PFSK-1 (cell line): Measurements from ENCODE around the gene TM9SF1.

ENCODE experiments used
- TAF1 ChIP-seq: IDR thresholded peaks from 2 replicates; pipeline ENCODE4 v1.6.1; 2012; ENCODE audit warnings: low read length, control low read depth, borderline replicate concordance; ENCODE audit not compliant: insufficient read depth
- TF ChIP-seq, protein P1 (sequence below), 2 experiments: IDR thresholded peaks; 2 replicates each; pipeline versions ENCODE4 v1.6.1 to v1.8.0; 2011 to 2012; ENCODE audit warnings: low read depth in 2 of 2, low read length in 2 of 2, control low read depth in 1 of 2, inconsistent platforms in 1 of 2, mild to moderate bottlenecking in 1 of 2, moderate library complexity in 1 of 2; ENCODE audit not compliant: insufficient read depth in 1 of 2

DNA sequence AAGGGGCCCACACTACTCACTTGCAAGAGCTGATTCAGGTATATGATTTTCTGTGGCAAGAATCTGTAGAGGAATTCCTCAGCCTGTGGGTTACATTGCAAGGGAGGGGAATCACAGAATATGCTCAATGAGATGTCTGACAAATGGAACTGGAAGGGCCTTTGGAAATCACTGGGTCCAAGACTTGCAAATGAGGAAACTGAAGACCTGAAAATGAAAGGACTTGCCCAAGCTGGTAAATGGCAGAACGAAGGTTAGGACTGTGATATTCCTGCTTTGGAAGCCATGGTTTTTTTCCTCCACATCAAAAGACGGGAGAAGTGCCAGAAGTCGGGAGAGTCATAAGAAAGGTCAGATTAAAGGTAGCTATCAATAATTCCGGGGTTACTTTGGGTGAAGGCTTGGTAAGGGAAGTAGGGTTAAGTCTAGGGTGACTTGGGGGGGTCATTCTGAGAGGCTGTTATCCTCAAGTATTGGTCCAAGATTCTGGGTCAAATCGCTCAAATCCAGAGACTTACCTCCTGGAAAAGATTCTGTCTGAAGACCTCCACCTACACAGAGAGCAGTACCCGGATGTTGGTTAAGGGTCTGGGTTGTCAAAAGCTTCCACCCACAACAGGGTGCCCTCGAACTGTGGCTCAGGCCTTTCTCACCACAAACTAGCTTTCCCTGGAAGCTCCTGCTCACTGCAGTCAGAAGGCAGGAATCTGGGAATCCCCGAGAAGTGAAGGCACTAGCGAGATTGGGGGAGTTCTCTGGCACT lies 49.4 kb downstream of the TM9SF1 start:
- TF ChIP-seq, protein P1, sequence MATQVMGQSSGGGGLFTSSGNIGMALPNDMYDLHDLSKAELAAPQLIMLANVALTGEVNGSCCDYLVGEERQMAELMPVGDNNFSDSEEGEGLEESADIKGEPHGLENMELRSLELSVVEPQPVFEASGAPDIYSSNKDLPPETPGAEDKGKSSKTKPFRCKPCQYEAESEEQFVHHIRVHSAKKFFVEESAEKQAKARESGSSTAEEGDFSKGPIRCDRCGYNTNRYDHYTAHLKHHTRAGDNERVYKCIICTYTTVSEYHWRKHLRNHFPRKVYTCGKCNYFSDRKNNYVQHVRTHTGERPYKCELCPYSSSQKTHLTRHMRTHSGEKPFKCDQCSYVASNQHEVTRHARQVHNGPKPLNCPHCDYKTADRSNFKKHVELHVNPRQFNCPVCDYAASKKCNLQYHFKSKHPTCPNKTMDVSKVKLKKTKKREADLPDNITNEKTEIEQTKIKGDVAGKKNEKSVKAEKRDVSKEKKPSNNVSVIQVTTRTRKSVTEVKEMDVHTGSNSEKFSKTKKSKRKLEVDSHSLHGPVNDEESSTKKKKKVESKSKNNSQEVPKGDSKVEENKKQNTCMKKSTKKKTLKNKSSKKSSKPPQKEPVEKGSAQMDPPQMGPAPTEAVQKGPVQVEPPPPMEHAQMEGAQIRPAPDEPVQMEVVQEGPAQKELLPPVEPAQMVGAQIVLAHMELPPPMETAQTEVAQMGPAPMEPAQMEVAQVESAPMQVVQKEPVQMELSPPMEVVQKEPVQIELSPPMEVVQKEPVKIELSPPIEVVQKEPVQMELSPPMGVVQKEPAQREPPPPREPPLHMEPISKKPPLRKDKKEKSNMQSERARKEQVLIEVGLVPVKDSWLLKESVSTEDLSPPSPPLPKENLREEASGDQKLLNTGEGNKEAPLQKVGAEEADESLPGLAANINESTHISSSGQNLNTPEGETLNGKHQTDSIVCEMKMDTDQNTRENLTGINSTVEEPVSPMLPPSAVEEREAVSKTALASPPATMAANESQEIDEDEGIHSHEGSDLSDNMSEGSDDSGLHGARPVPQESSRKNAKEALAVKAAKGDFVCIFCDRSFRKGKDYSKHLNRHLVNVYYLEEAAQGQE (IDR thresholded peaks at IDR 0.05; ENCODE audit: insufficient read depth in 1 of 2, low read depth in 2 of 2, low read length in 2 of 2): no peak
- TF ChIP-seq TAF1: no peak
